Colonic mucosa (tissue), 4 donors: ENCODE data around the gene UBE2O. TPM values are rescaled to one million over a fixed set of nuclear protein-coding genes. Genes with fewer than 3 reads are reported as not detected.

ENCODE experiments used
- DNase-seq: peaks from one replicate; pipeline ENCODE4 v3.0.0-alpha.2; 2020
- H3K27ac ChIP-seq: fragments of 200-600 bp; one replicate; pipeline ENCODE4 v1.8.0; 2021
- H3K27me3 ChIP-seq: fragments of 200-600 bp; one replicate; pipeline ENCODE4 v1.8.0; 2021
- H3K36me3 ChIP-seq: fragments of 200-600 bp; one replicate; pipeline ENCODE4 v1.8.0; 2021
- H3K4me1 ChIP-seq: fragments of 200-600 bp; one replicate; pipeline ENCODE4 v1.8.0; 2021; ENCODE audit warnings: mild to moderate bottlenecking
- H3K4me3 ChIP-seq: fragments of 200-600 bp; one replicate; pipeline ENCODE4 v1.8.0; 2021
- H3K9ac ChIP-seq, 2 donors: one replicate each; pipeline ENCODE4 v1.7.0; 2013; ENCODE audit warnings: control low read depth in 2 of 2, low read depth in 2 of 2, low read length in 2 of 2
- H3K9me3 ChIP-seq: fragments of 200-600 bp; one replicate; pipeline ENCODE4 v1.8.0; 2021
- CTCF ChIP-seq: fragments of 200-600 bp; IDR thresholded peaks from one replicate; pipeline ENCODE4 v1.8.0; 2022; ENCODE audit warnings: antibody characterized with exemption, mild to moderate bottlenecking
- intact Hi-C: fragments of 100-400 bp; cut with DNase I; formaldehyde crosslinking; loops from one replicate; pipeline ENCODE4 v1.14.1; 2022
- total RNA-seq, 2 donors: library from RNA; stranded (reverse); fragmentation: NEBNext Ultra II Directional in 1 of 2; extraction: Animal tissue kit (Norgen Biotek cat#: 25700) in 1 of 2; gene quantifications; one replicate each; pipeline ENCODE4 v1.2.1, GENCODE V29; 2021
- donor health status: healthy.
- donor health status: DM: no; HTN: no; CAD: no.
- donor health status: DM: no; HTN: no; CAD: no.

The UBE2O gene
- total RNA-seq, 2 donors from 2014 or later = 17.5 to 25.2 TPM

- no peak for TF ChIP-seq CTCF
- no peak overlapping the region for H3K27ac ChIP-seq
- H3K4me1 ChIP-seq = no peaks in the 10 kb centered on the region
- intact Hi-C loops = no loop called here
- H3K36me3 ChIP-seq = no peaks in the 10 kb centered on the region
- H3K4me3 ChIP-seq = no peak overlapping the region
- no peaks in the 10 kb centered on the region for H3K27me3 ChIP-seq
- DNase-seq = no peak
- no peak overlapping the region for H3K9ac ChIP-seq
- H3K9me3 ChIP-seq = no peaks in the 10 kb centered on the region
Measured at GRCh38 chr17:76359375-76359774, 93.6 kb downstream of the UBE2O start.

GRCh38 chr17:76357597-76358158 lies 95.3 kb downstream of the UBE2O start:
- Histone ChIP-seq H3K9me3 (no peaks in the 10 kb centered on the region), H3K4me1 (no peaks in the 10 kb centered on the region), H3K9ac (no peak overlapping the region), H3K27ac (peak overlapping the region; percentile 62), H3K27me3 (no peaks in the 10 kb centered on the region), H3K4me3 (no peak overlapping the region), H3K36me3 (no peaks in the 10 kb centered on the region)
- intact Hi-C loops = no loop called here
- DNase-seq = no peak
- TF ChIP-seq CTCF = no peak

GRCh38 chr17:76356803-76357456 lies 96.0 kb downstream of the UBE2O start:
- Histone ChIP-seq H3K4me1 (no peaks in the 10 kb centered on the region), H3K9ac (no peak overlapping the region), H3K9me3 (no peaks in the 10 kb centered on the region), H3K36me3 (no peaks in the 10 kb centered on the region), H3K27me3 (no peaks in the 10 kb centered on the region), H3K27ac (peak overlapping the region; percentile 62), H3K4me3 (peak overlapping the region; percentile 14)
- TF ChIP-seq CTCF = no peak
- DNase-seq = peak; percentile 41
- intact Hi-C loops = no loop called here

GRCh38 chr17:76354747-76355310 lies 98.1 kb downstream of the UBE2O start:
- Histone ChIP-seq H3K27ac (no peak overlapping the region), H3K27me3 (no peaks in the 10 kb centered on the region), H3K9me3 (no peaks in the 10 kb centered on the region), H3K4me3 (no peak overlapping the region), H3K36me3 (no peaks in the 10 kb centered on the region), H3K9ac (no peak overlapping the region), H3K4me1 (no peaks in the 10 kb centered on the region)
- intact Hi-C loops = loop anchor here (5.0 kb wide), 1 partner anchor 48 kb away; the partner anchor contains the start of gene QRICH2
- no peak for TF ChIP-seq CTCF
- no peak for DNase-seq

- no peaks in the 10 kb centered on the region for H3K36me3 ChIP-seq
- no peaks in the 10 kb centered on the region for H3K9me3 ChIP-seq
- no peak for DNase-seq
- H3K9ac ChIP-seq = peak overlapping the region; percentile 33 to 88
- no peaks in the 10 kb centered on the region for H3K4me1 ChIP-seq
- no peaks in the 10 kb centered on the region for H3K27me3 ChIP-seq
- H3K4me3 ChIP-seq = peak overlapping the region; percentile 92
- H3K27ac ChIP-seq = peak overlapping the region; percentile 77
- intact Hi-C loops = loop anchor here (5.0 kb wide), 1 partner anchor 47 kb away; the partner anchor contains the start of gene QRICH2
- no peak for TF ChIP-seq CTCF
Measured at GRCh38 chr17:76354317-76354729, 98.6 kb downstream of the UBE2O start.
